Ishikawa (cell line): ENCODE data around the gene C7orf57.

Experiments
- CEBPB ChIP-seq: IDR thresholded peaks from 2 replicates; pipeline ENCODE4 v1.6.1; 2012
- CREB1 ChIP-seq: IDR thresholded peaks from 2 replicates; pipeline ENCODE4 v1.6.1; 2012; ENCODE audit warnings: low read depth
- EGR1 ChIP-seq: IDR thresholded peaks from 2 replicates; pipeline ENCODE4 v1.6.1; 2012
- EP300 ChIP-seq: IDR thresholded peaks from 2 replicates; pipeline ENCODE4 v1.6.1; 2012; ENCODE audit warnings: borderline replicate concordance
- FOXM1 ChIP-seq: IDR thresholded peaks from 2 replicates; pipeline ENCODE4 v1.6.1; 2012; ENCODE audit warnings: low read depth, borderline replicate concordance
- RAD21 ChIP-seq: IDR thresholded peaks from 2 replicates; pipeline ENCODE4 v1.6.1; 2012; ENCODE audit warnings: low read depth
- TAF1 ChIP-seq: IDR thresholded peaks from 2 replicates; pipeline ENCODE4 v1.6.1; 2012; ENCODE audit warnings: low read depth, mild to moderate bottlenecking
- TCF12 ChIP-seq: IDR thresholded peaks from 2 replicates; pipeline ENCODE4 v1.6.1; 2012; ENCODE audit warnings: low read depth
- TEAD4 ChIP-seq: IDR thresholded peaks from 2 replicates; pipeline ENCODE4 v1.6.1; 2012
- YY1 ChIP-seq: IDR thresholded peaks from 2 replicates; pipeline ENCODE4 v1.6.1; 2012; ENCODE audit warnings: low read depth
- TF ChIP-seq, protein P1 (sequence below): IDR thresholded peaks from 2 replicates; pipeline ENCODE4 v1.6.1; 2012
- TF ChIP-seq, protein P2 (sequence below): IDR thresholded peaks from 2 replicates; pipeline ENCODE4 v1.6.1; 2012
- TF ChIP-seq, protein P3 (sequence below): IDR thresholded peaks from 2 replicates; pipeline ENCODE4 v1.6.1; 2012; ENCODE audit warnings: low read depth, mild to moderate bottlenecking

DNA sequence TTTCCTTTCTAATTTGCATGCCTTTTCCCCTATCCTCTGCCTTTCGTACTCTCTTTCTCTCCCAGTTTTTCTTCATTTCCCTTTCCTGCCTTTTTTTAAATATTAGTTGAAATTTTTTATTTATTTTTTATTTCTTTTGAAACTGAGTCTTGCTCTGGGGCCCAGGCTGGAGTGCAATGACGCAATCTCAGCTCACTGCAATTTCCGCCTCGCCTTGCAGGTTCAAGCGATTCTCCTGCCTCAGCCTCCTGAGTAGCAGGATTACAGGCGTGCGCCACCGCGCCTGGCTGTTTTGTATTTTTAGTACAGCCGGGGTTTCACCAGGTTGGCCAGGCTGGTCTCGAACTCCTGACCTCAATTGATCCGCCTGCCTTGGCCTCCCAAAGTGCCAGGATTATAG, 35.9 kb upstream of the C7orf57 start:
- TF ChIP-seq YY1 (no peak), TAF1 (no peak), RAD21 (no peak), EP300 (no peak), CREB1 (no peak), TCF12 (no peak), EGR1 (no peak), FOXM1 (no peak), TEAD4 (no peak), CEBPB (no peak)
- TF ChIP-seq, protein P1, sequence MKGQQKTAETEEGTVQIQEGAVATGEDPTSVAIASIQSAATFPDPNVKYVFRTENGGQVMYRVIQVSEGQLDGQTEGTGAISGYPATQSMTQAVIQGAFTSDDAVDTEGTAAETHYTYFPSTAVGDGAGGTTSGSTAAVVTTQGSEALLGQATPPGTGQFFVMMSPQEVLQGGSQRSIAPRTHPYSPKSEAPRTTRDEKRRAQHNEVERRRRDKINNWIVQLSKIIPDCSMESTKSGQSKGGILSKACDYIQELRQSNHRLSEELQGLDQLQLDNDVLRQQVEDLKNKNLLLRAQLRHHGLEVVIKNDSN: no peak
- TF ChIP-seq, protein P2, sequence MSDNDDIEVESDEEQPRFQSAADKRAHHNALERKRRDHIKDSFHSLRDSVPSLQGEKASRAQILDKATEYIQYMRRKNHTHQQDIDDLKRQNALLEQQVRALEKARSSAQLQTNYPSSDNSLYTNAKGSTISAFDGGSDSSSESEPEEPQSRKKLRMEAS: no peak
- TF ChIP-seq, protein P3, sequence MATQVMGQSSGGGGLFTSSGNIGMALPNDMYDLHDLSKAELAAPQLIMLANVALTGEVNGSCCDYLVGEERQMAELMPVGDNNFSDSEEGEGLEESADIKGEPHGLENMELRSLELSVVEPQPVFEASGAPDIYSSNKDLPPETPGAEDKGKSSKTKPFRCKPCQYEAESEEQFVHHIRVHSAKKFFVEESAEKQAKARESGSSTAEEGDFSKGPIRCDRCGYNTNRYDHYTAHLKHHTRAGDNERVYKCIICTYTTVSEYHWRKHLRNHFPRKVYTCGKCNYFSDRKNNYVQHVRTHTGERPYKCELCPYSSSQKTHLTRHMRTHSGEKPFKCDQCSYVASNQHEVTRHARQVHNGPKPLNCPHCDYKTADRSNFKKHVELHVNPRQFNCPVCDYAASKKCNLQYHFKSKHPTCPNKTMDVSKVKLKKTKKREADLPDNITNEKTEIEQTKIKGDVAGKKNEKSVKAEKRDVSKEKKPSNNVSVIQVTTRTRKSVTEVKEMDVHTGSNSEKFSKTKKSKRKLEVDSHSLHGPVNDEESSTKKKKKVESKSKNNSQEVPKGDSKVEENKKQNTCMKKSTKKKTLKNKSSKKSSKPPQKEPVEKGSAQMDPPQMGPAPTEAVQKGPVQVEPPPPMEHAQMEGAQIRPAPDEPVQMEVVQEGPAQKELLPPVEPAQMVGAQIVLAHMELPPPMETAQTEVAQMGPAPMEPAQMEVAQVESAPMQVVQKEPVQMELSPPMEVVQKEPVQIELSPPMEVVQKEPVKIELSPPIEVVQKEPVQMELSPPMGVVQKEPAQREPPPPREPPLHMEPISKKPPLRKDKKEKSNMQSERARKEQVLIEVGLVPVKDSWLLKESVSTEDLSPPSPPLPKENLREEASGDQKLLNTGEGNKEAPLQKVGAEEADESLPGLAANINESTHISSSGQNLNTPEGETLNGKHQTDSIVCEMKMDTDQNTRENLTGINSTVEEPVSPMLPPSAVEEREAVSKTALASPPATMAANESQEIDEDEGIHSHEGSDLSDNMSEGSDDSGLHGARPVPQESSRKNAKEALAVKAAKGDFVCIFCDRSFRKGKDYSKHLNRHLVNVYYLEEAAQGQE: no peak
